ACC112 (cell line): ENCODE data around the gene GRIK4.

Experiments used
- H2AFZ ChIP-seq: fragments of 200-600 bp; sonication (generic); one replicate; pipeline ENCODE4 v1.6.0; 2017; ENCODE audit warnings: antibody characterized with exemption, low read length; ENCODE audit not compliant: unreplicated experiment
- H3K27ac ChIP-seq: fragments of 200-600 bp; sonication (generic); 2 replicates; pipeline ENCODE4 v1.5.1; 2014; ENCODE audit warnings: low read depth, mild to moderate bottlenecking, antibody characterized with exemption, low read length, moderate library complexity
- H3K27me3 ChIP-seq: fragments of 200-600 bp; sonication (generic); 2 replicates; pipeline ENCODE4 v1.6.1; 2014; ENCODE audit warnings: mild to moderate bottlenecking, antibody characterized with exemption, low read length, moderate library complexity, mixed read lengths; ENCODE audit not compliant: insufficient read depth
- H3K36me3 ChIP-seq: fragments of 200-600 bp; sonication (generic); 2 replicates; pipeline ENCODE4 v1.6.1; 2016; ENCODE audit warnings: mild to moderate bottlenecking, antibody characterized with exemption, low read length, moderate library complexity, mixed read lengths; ENCODE audit not compliant: insufficient read depth
- H3K4me1 ChIP-seq: fragments of 200-600 bp; sonication (generic); one replicate; pipeline ENCODE4 v1.6.1; 2016; ENCODE audit warnings: low read length, mixed read lengths; ENCODE audit not compliant: insufficient read depth, unreplicated experiment, control insufficient read depth
- H3K4me3 ChIP-seq: fragments of 200-600 bp; sonication (generic); 2 replicates; pipeline ENCODE4 v1.5.1; 2014; ENCODE audit warnings: mild to moderate bottlenecking, low read depth, low read length
- H3K79me2 ChIP-seq: fragments of 200-600 bp; sonication (generic); one replicate; pipeline ENCODE4 v1.6.0; 2016; ENCODE audit warnings: low read length; ENCODE audit not compliant: control insufficient read depth, unreplicated experiment, insufficient read depth

GRIK4 gene

GRCh38 chr11:120932305-120932915, 420.9 kb downstream of the GRIK4 start:
- H3K36me3 ChIP-seq: no peaks in the 10 kb centered on the region
- H3K79me2 ChIP-seq: no peaks in the 10 kb centered on the region
- no peaks in the 10 kb centered on the region for H3K4me1 ChIP-seq
- no peak overlapping the region for H3K27ac ChIP-seq
- peaks cover 34% of the 10 kb centered on the region for H3K27me3 ChIP-seq
- H3K4me3 ChIP-seq: no peak overlapping the region
- H2AFZ ChIP-seq: no peak overlapping the region

- no peak overlapping the region for H2AFZ ChIP-seq
- H3K27me3 ChIP-seq: peaks cover 61% of the 10 kb centered on the region
- H3K27ac ChIP-seq: no peak overlapping the region
- no peaks in the 10 kb centered on the region for H3K79me2 ChIP-seq
- no peak overlapping the region for H3K4me3 ChIP-seq
- no peaks in the 10 kb centered on the region for H3K4me1 ChIP-seq
- H3K36me3 ChIP-seq: no peaks in the 10 kb centered on the region
These were observed 424.8 kb downstream of the GRIK4 start for GRCh38 chr11:120936356-120936755.

GRCh38 chr11:120937501-120937900, 426.0 kb downstream of the GRIK4 start:
- Histone ChIP-seq H3K27ac (no peak overlapping the region), H3K27me3 (peaks cover 63% of the 10 kb centered on the region), H3K36me3 (no peaks in the 10 kb centered on the region), H3K4me1 (no peaks in the 10 kb centered on the region), H3K4me3 (no peak overlapping the region), H3K79me2 (no peaks in the 10 kb centered on the region), H2AFZ (no peak overlapping the region)

- Histone ChIP-seq H3K27ac (no peak overlapping the region), H3K79me2 (no peaks in the 10 kb centered on the region)
These were observed 426.7 kb downstream of the GRIK4 start for GRCh38 chr11:120938260-120938659.

GRCh38 chr11:120940160-120940848, 428.8 kb downstream of the GRIK4 start:
- no peak overlapping the region for H2AFZ ChIP-seq
- no peaks in the 10 kb centered on the region for H3K36me3 ChIP-seq
- H3K4me1 ChIP-seq: no peaks in the 10 kb centered on the region
- peaks cover 49% of the 10 kb centered on the region for H3K27me3 ChIP-seq
- no peaks in the 10 kb centered on the region for H3K79me2 ChIP-seq
- no peak overlapping the region for H3K27ac ChIP-seq
- no peak overlapping the region for H3K4me3 ChIP-seq

More at GRCh38 chr11:120938260-120938659, 426.7 kb downstream of the GRIK4 start:
- no peaks in the 10 kb centered on the region for H3K4me1 ChIP-seq
- no peak overlapping the region for H3K4me3 ChIP-seq
- no peak overlapping the region for H2AFZ ChIP-seq
- no peaks in the 10 kb centered on the region for H3K36me3 ChIP-seq
- H3K27me3 ChIP-seq: peaks cover 60% of the 10 kb centered on the region

- Histone ChIP-seq H2AFZ (no peak overlapping the region), H3K36me3 (no peaks in the 10 kb centered on the region), H3K27me3 (peaks cover 48% of the 10 kb centered on the region), H3K27ac (no peak overlapping the region), H3K4me1 (no peaks in the 10 kb centered on the region), H3K4me3 (no peak overlapping the region), H3K79me2 (no peaks in the 10 kb centered on the region)
These were observed 429.5 kb downstream of the GRIK4 start for GRCh38 chr11:120941000-120941399.

GRCh38 chr11:120942701-120943100, 431.2 kb downstream of the GRIK4 start:
- Histone ChIP-seq H3K4me3 (no peak overlapping the region), H2AFZ (no peak overlapping the region), H3K36me3 (no peaks in the 10 kb centered on the region), H3K27me3 (peaks cover 41% of the 10 kb centered on the region), H3K79me2 (no peaks in the 10 kb centered on the region), H3K4me1 (no peaks in the 10 kb centered on the region), H3K27ac (no peak overlapping the region)

GRCh38 chr11:120945042-120945441, 433.5 kb downstream of the GRIK4 start:
- H3K4me3 ChIP-seq: no peak overlapping the region
- no peaks in the 10 kb centered on the region for H3K36me3 ChIP-seq
- peaks cover 44% of the 10 kb centered on the region for H3K27me3 ChIP-seq
- H3K79me2 ChIP-seq: no peaks in the 10 kb centered on the region
- H3K27ac ChIP-seq: no peak overlapping the region
- H2AFZ ChIP-seq: no peak overlapping the region
- H3K4me1 ChIP-seq: no peaks in the 10 kb centered on the region

- Histone ChIP-seq H3K79me2 (no peaks in the 10 kb centered on the region), H2AFZ (no peak overlapping the region), H3K4me1 (no peaks in the 10 kb centered on the region), H3K27me3 (peaks cover 52% of the 10 kb centered on the region), H3K36me3 (no peaks in the 10 kb centered on the region), H3K4me3 (no peak overlapping the region), H3K27ac (no peak overlapping the region)
These were observed 439.3 kb downstream of the GRIK4 start for GRCh38 chr11:120950880-120951279.

- Histone ChIP-seq H3K27ac (no peak overlapping the region), H2AFZ (no peak overlapping the region)
These were observed 441.2 kb downstream of the GRIK4 start for GRCh38 chr11:120952461-120953434.

More at GRCh38 chr11:120952461-120953434, 441.2 kb downstream of the GRIK4 start:
- Histone ChIP-seq H3K79me2 (no peaks in the 10 kb centered on the region), H3K27me3 (peaks cover 43% of the 10 kb centered on the region), H3K36me3 (no peaks in the 10 kb centered on the region), H3K4me3 (no peak overlapping the region), H3K4me1 (no peaks in the 10 kb centered on the region)
